Activated T-cell treated with anti-CD3 and anti-CD28 coated beads, Interleukin-2, amount 50 U/mL, for 72 hours (primary cell): ENCODE results near the gene PEMT. TPM values are rescaled to one million over a fixed set of nuclear protein-coding genes. Genes with fewer than 3 reads are reported as not detected.

Experiments
- ATAC-seq, 2 donors: fragments of 150-1000 bp; cut with Tn5 transposase; replicated peaks in 1 of 2; 2 replicates each; pipeline ENCODE4 v1.10.0; 2021; ENCODE audit warnings: moderate library complexity in 2 of 2, mild to moderate bottlenecking in 1 of 2
- DNase-seq, 2 donors: peaks; one replicate each; pipeline ENCODE4 v3.0.0; 2021 to 2022; ENCODE audit warnings: mixed read lengths in 1 of 2
- H3K27ac Mint-ChIP-seq: one replicate; pipeline ENCODE4 v1.8.0; 2022; ENCODE audit warnings: mild to moderate bottlenecking, moderate library complexity, mixed read lengths
- H3K27me3 Mint-ChIP-seq: one replicate; pipeline ENCODE4 v1.8.0; 2022; ENCODE audit warnings: low read depth, mixed read lengths
- H3K36me3 Mint-ChIP-seq, 2 donors: one replicate each; pipeline ENCODE4 v1.8.0; 2022; ENCODE audit warnings: mixed read lengths in 2 of 2, mild to moderate bottlenecking in 1 of 2; ENCODE audit not compliant: insufficient read depth in 2 of 2
- H3K4me1 Mint-ChIP-seq: one replicate; pipeline ENCODE4 v1.8.0; 2022; ENCODE audit warnings: low read depth, mixed read lengths
- H3K4me3 Mint-ChIP-seq, 2 donors: one replicate each; pipeline ENCODE4 v1.8.0; 2022; ENCODE audit warnings: mild to moderate bottlenecking in 2 of 2, mixed read lengths in 2 of 2, moderate library complexity in 2 of 2
- H3K9me3 Mint-ChIP-seq, 2 donors: one replicate each; pipeline ENCODE4 v1.8.0; 2022; ENCODE audit warnings: mixed read lengths in 2 of 2
- total RNA-seq, 2 donors: library from RNA; stranded (reverse); gene quantifications; one replicate each; pipeline ENCODE4 v1.2.3, GENCODE V29; 2022

The PEMT gene
- total RNA-seq, 2 donors from 2014 or later = 21.6 to 36.8 TPM

- Mint-ChIP-seq H3K36me3 (no peaks in the 10 kb centered on the region), H3K27me3 (no peaks in the 10 kb centered on the region), H3K27ac (no peak overlapping the region), H3K4me1 (no peaks in the 10 kb centered on the region), H3K9me3 (no peaks in the 10 kb centered on the region), H3K4me3 (no peak overlapping the region)
- DNase-seq (no peak), ATAC-seq (no peak)
Observed at GRCh38 chr17:17525311-17525710, 66.2 kb downstream of the PEMT start.

- ATAC-seq = no peak
- Mint-ChIP-seq H3K27me3 (no peaks in the 10 kb centered on the region), H3K9me3 (no peaks in the 10 kb centered on the region), H3K36me3 (no peaks in the 10 kb centered on the region), H3K4me1 (no peaks in the 10 kb centered on the region), H3K4me3 (no peak overlapping the region), H3K27ac (no peak overlapping the region)
- DNase-seq = no peak
Observed at GRCh38 chr17:17523731-17524490, 67.6 kb downstream of the PEMT start.

GRCh38 chr17:17523001-17523730 lies 68.3 kb downstream of the PEMT start:
- ATAC-seq (no peak), DNase-seq (no peak)
- no peak overlapping the region for H3K27ac Mint-ChIP-seq
- H3K27me3 Mint-ChIP-seq = no peaks in the 10 kb centered on the region
- no peak overlapping the region for H3K4me3 Mint-ChIP-seq
- H3K9me3 Mint-ChIP-seq = no peaks in the 10 kb centered on the region
- no peaks in the 10 kb centered on the region for H3K36me3 Mint-ChIP-seq
- H3K4me1 Mint-ChIP-seq = no peaks in the 10 kb centered on the region

GRCh38 chr17:17520599-17521232 lies 70.8 kb downstream of the PEMT start:
- no peak for ATAC-seq
- H3K4me1 Mint-ChIP-seq = no peaks in the 10 kb centered on the region
- H3K27ac Mint-ChIP-seq = no peak overlapping the region
- no peaks in the 10 kb centered on the region for H3K36me3 Mint-ChIP-seq
- H3K9me3 Mint-ChIP-seq = no peaks in the 10 kb centered on the region
- no peak for DNase-seq
- H3K27me3 Mint-ChIP-seq = no peaks in the 10 kb centered on the region
- no peak overlapping the region for H3K4me3 Mint-ChIP-seq

GRCh38 chr17:17519886-17520285 lies 71.6 kb downstream of the PEMT start:
- DNase-seq (no peak), ATAC-seq (no peak)
- H3K27me3 Mint-ChIP-seq = no peaks in the 10 kb centered on the region
- H3K4me3 Mint-ChIP-seq = no peak overlapping the region
- no peaks in the 10 kb centered on the region for H3K9me3 Mint-ChIP-seq
- no peaks in the 10 kb centered on the region for H3K4me1 Mint-ChIP-seq
- H3K36me3 Mint-ChIP-seq = no peaks in the 10 kb centered on the region
- no peak overlapping the region for H3K27ac Mint-ChIP-seq

- H3K4me3 Mint-ChIP-seq = no peak overlapping the region
- H3K9me3 Mint-ChIP-seq = no peaks in the 10 kb centered on the region
- no peak overlapping the region for H3K27ac Mint-ChIP-seq
- no peaks in the 10 kb centered on the region for H3K27me3 Mint-ChIP-seq
- H3K4me1 Mint-ChIP-seq = no peaks in the 10 kb centered on the region
- DNase-seq = no peak
- ATAC-seq = no peak
- H3K36me3 Mint-ChIP-seq = no peaks in the 10 kb centered on the region
Observed at GRCh38 chr17:17518951-17519350, 72.6 kb downstream of the PEMT start.

GRCh38 chr17:17518014-17518413 lies 73.5 kb downstream of the PEMT start:
- Mint-ChIP-seq H3K4me1 (no peaks in the 10 kb centered on the region), H3K36me3 (no peaks in the 10 kb centered on the region), H3K27ac (no peak overlapping the region), H3K4me3 (no peak overlapping the region), H3K9me3 (no peaks in the 10 kb centered on the region), H3K27me3 (no peaks in the 10 kb centered on the region)
- DNase-seq (no peak), ATAC-seq (no peak)

- Mint-ChIP-seq H3K4me3 (no peak overlapping the region), H3K9me3 (no peaks in the 10 kb centered on the region), H3K27me3 (no peaks in the 10 kb centered on the region), H3K27ac (no peak overlapping the region), H3K36me3 (no peaks in the 10 kb centered on the region), H3K4me1 (no peaks in the 10 kb centered on the region)
- DNase-seq = no peak
- ATAC-seq = no peak
Observed at GRCh38 chr17:17516941-17517720, 74.4 kb downstream of the PEMT start.

GRCh38 chr17:17515934-17516930 lies 75.3 kb downstream of the PEMT start:
- Mint-ChIP-seq H3K4me1 (peaks cover under 1% of the 10 kb centered on the region), H3K9me3 (no peaks in the 10 kb centered on the region), H3K27me3 (no peaks in the 10 kb centered on the region), H3K27ac (no peak overlapping the region), H3K4me3 (no peak overlapping the region), H3K36me3 (no peaks in the 10 kb centered on the region)
- no peak for DNase-seq
- ATAC-seq = no peak

- DNase-seq (no peak), ATAC-seq (no peak)
- Mint-ChIP-seq H3K27ac (no peak overlapping the region), H3K36me3 (no peaks in the 10 kb centered on the region), H3K4me3 (no peak overlapping the region), H3K27me3 (no peaks in the 10 kb centered on the region), H3K9me3 (no peaks in the 10 kb centered on the region), H3K4me1 (peaks cover 7% of the 10 kb centered on the region)
Observed at GRCh38 chr17:17514993-17515933, 76.2 kb downstream of the PEMT start.

GRCh38 chr17:17514361-17514992 lies 77.0 kb downstream of the PEMT start:
- ATAC-seq (no peak), DNase-seq (no peak)
- H3K27ac Mint-ChIP-seq = no peak overlapping the region
- peaks cover 7% of the 10 kb centered on the region for H3K4me1 Mint-ChIP-seq
- H3K27me3 Mint-ChIP-seq = no peaks in the 10 kb centered on the region
- H3K36me3 Mint-ChIP-seq = no peaks in the 10 kb centered on the region
- no peaks in the 10 kb centered on the region for H3K9me3 Mint-ChIP-seq
- no peak overlapping the region for H3K4me3 Mint-ChIP-seq
